IMR-90 (cell line): Measurements from ENCODE around the gene ARRB1. TPM values are rescaled to one million over a fixed set of nuclear protein-coding genes. Genes with fewer than 3 reads are reported as not detected.

ENCODE experiments used
- ATAC-seq: fragments of 200-7000 bp; cut with Tn5 transposase; 2 replicates; pipeline ENCODE4 v1.9.1; 2020; ENCODE audit warnings: low read depth, mild to moderate bottlenecking, moderate library complexity
- BruUV-seq: library from RNA; stranded (reverse); fragments of 400-500 nt; replicated peaks from 2 replicates; lab custom pipeline; 2021; lab: Mats Ljungman, UMichigan
- CTCF ChIA-PET: fragments of 300-600 bp; formaldehyde crosslinking; extraction: SDS; loops from one replicate; lab custom pipeline; 2021; ENCODE audit warnings: antibody characterized with exemption; lab: Yijun Ruan, JAX
- POLR2A ChIA-PET: fragments of 300-600 bp; sonication (Branson Sonifier 250); formaldehyde crosslinking; loops from one replicate; lab custom pipeline; 2022; ENCODE audit warnings: antibody characterized with exemption; ENCODE audit not compliant: unreplicated experiment; lab: Charles Lee
- DNase-seq: peaks from one replicate; pipeline ENCODE4 v3.0.0; 2013
- H2AFZ ChIP-seq: replicated peaks from 2 replicates; pipeline ENCODE3; 2013; ENCODE audit warnings: low read length, mild to moderate bottlenecking; ENCODE audit not compliant: poor library complexity
- H2AK5ac ChIP-seq: 2 replicates; pipeline ENCODE4 v1.6.1; 2013; ENCODE audit warnings: low read depth, low read length, inconsistent platforms
- H2AK9ac ChIP-seq: replicated peaks from 2 replicates; pipeline ENCODE3; 2013; ENCODE audit warnings: mild to moderate bottlenecking, low read depth, low read length, moderate library complexity; ENCODE audit not compliant: poor library complexity
- H2BK120ac ChIP-seq: 2 replicates; pipeline ENCODE4 v1.6.1; 2013; ENCODE audit warnings: low read depth, low read length, inconsistent platforms
- H2BK15ac ChIP-seq: 3 replicates; pipeline ENCODE4 v1.6.1; 2013; ENCODE audit warnings: low read depth, low read length, inconsistent platforms
- H2BK20ac ChIP-seq: 2 replicates; pipeline ENCODE4 v1.6.1; 2013; ENCODE audit warnings: low read depth, mild to moderate bottlenecking, inconsistent platforms, low read length, moderate library complexity
- H2BK5ac ChIP-seq: 2 replicates; pipeline ENCODE4 v1.6.1; 2013; ENCODE audit warnings: mild to moderate bottlenecking, low read depth, low read length, inconsistent platforms; ENCODE audit not compliant: poor library complexity, severe bottlenecking
- H3K14ac ChIP-seq: replicated peaks from 2 replicates; pipeline ENCODE4 v1.6.1; 2013; ENCODE audit warnings: low read depth, low read length, inconsistent platforms
- H3K18ac ChIP-seq: 2 replicates; pipeline ENCODE4 v1.6.1; 2013; ENCODE audit warnings: low read depth, low read length, control low read depth
- H3K23ac ChIP-seq: 2 replicates; pipeline ENCODE4 v1.6.1; 2013; ENCODE audit warnings: low read depth, low read length, inconsistent platforms
- H3K27ac ChIP-seq: 2 replicates; pipeline ENCODE4 v1.5.1; 2013; ENCODE audit warnings: mild to moderate bottlenecking, control low read depth, low read length; ENCODE audit not compliant: insufficient read depth
- H3K27me3 ChIP-seq: 2 replicates; pipeline ENCODE4 v1.6.1; 2013; ENCODE audit warnings: low read length; ENCODE audit not compliant: control insufficient read depth, insufficient read depth
- H3K36me3 ChIP-seq: 2 replicates; pipeline ENCODE4 v1.6.1; 2013; ENCODE audit warnings: low read length, mixed read lengths; ENCODE audit not compliant: control insufficient read depth, insufficient read depth
- H3K4ac ChIP-seq: 2 replicates; pipeline ENCODE4 v1.6.1; 2013; ENCODE audit warnings: low read depth, low read length, inconsistent platforms
- H3K4me1 ChIP-seq: 2 replicates; pipeline ENCODE4 v1.6.1; 2013; ENCODE audit warnings: low read length, mixed read lengths; ENCODE audit not compliant: control insufficient read depth, insufficient read depth
- H3K4me2 ChIP-seq: 2 replicates; pipeline ENCODE4 v1.6.1; 2013; ENCODE audit warnings: low read depth, mild to moderate bottlenecking, control low read depth, low read length, moderate library complexity
- H3K4me3 ChIP-seq: 2 replicates; pipeline ENCODE4 v1.5.1; 2013; ENCODE audit warnings: low read depth, mild to moderate bottlenecking, control low read depth, low read length, moderate library complexity; ENCODE audit not compliant: insufficient read depth
- H3K56ac ChIP-seq: 2 replicates; pipeline ENCODE4 v1.6.1; 2013; ENCODE audit warnings: low read length, inconsistent platforms; ENCODE audit not compliant: insufficient read depth; ENCODE audit errors: extremely low read depth
- H3K79me1 ChIP-seq, 2 experiments: 2 replicates each; pipeline ENCODE4 v1.6.1; 2013; ENCODE audit warnings: low read length in 2 of 2, inconsistent platforms in 1 of 2, low read depth in 1 of 2
- H3K9ac ChIP-seq: 2 replicates; pipeline ENCODE4 v1.6.1; 2013; ENCODE audit warnings: low read depth, low read length, control low read depth
- H3K9me1 ChIP-seq: 2 replicates; pipeline ENCODE4 v1.6.1; 2013; ENCODE audit warnings: low read length, inconsistent platforms; ENCODE audit not compliant: insufficient read depth
- H3K9me3 ChIP-seq: 2 replicates; pipeline ENCODE4 v1.6.1; 2013; ENCODE audit warnings: low read length; ENCODE audit not compliant: control insufficient read depth, insufficient read depth
- H4K20me1 ChIP-seq: 2 replicates; pipeline ENCODE4 v1.6.1; 2013; ENCODE audit warnings: low read length, inconsistent platforms; ENCODE audit not compliant: insufficient read depth
- H4K5ac ChIP-seq: 2 replicates; pipeline ENCODE4 v1.6.1; 2013; ENCODE audit warnings: mild to moderate bottlenecking, low read depth, low read length, control low read depth
- H4K8ac ChIP-seq, 2 experiments: 2 replicates each; pipeline ENCODE4 v1.6.1; 2013; ENCODE audit warnings: low read depth in 2 of 2, low read length in 2 of 2, control low read depth in 1 of 2, inconsistent platforms in 1 of 2
- H4K91ac ChIP-seq: 2 replicates; pipeline ENCODE4 v1.6.1; 2013; ENCODE audit warnings: low read depth, low read length, inconsistent platforms; ENCODE audit not compliant: insufficient read depth
- BHLHE40 ChIP-seq: fragments of 150-350 bp; IDR thresholded peaks from 2 replicates; pipeline ENCODE4 v1.6.1; 2016; ENCODE audit warnings: mild to moderate bottlenecking, low read depth, low read length
- CEBPB ChIP-seq: IDR thresholded peaks from 2 replicates; pipeline ENCODE4 v1.6.1; 2012; ENCODE audit warnings: low read depth, low read length, improper control_type of control experiment
- CHD1 ChIP-seq: IDR thresholded peaks from 2 replicates; pipeline ENCODE4 v1.6.1; 2012; ENCODE audit warnings: low read depth, low read length, improper control_type of control experiment
- MAZ ChIP-seq: IDR thresholded peaks from 2 replicates; pipeline ENCODE4 v1.6.1; 2012; ENCODE audit warnings: low read depth, mild to moderate bottlenecking, low read length, improper control_type of control experiment, moderate library complexity, borderline replicate concordance
- MXI1 ChIP-seq: IDR thresholded peaks from 2 replicates; pipeline ENCODE4 v1.6.1; 2012; ENCODE audit warnings: low read depth, mild to moderate bottlenecking, low read length, moderate library complexity, borderline replicate concordance
- NFE2L2 ChIP-seq: fragments of 150-350 bp; IDR thresholded peaks from 2 replicates; pipeline ENCODE4 v1.6.1; 2016; ENCODE audit warnings: low read depth, mild to moderate bottlenecking, low read length
- POLR2A ChIP-seq: IDR thresholded peaks from 2 replicates; pipeline ENCODE4 v1.6.1; 2012; ENCODE audit warnings: mild to moderate bottlenecking, low read depth, low read length
- RCOR1 ChIP-seq: IDR thresholded peaks from 2 replicates; pipeline ENCODE4 v1.6.1; 2012; ENCODE audit warnings: mild to moderate bottlenecking, low read length, improper control_type of control experiment; ENCODE audit not compliant: insufficient replicate concordance
- RFX5 ChIP-seq: IDR thresholded peaks from 2 replicates; pipeline ENCODE4 v1.8.0; 2012; ENCODE audit warnings: low read depth, mild to moderate bottlenecking, low read length, moderate library complexity
- SMC3 ChIP-seq: fragments of 150-350 bp; IDR thresholded peaks from 2 replicates; pipeline ENCODE4 v1.6.1; 2016; ENCODE audit warnings: low read depth, mild to moderate bottlenecking, antibody characterized with exemption, low read length, moderate library complexity
- WGBS, 2 experiments: methylation state at CpG; one replicate each; pipeline versions ENCODE4 v1.1.5 to v1.1.7; 2013; ENCODE audit warnings: missing lambda C conversion rate in 2 of 2; ENCODE audit not compliant: insufficient read length in 1 of 2; ENCODE audit errors: extremely low coverage in 2 of 2; 5-methylcytosine and 5-hydroxymethylcytosine counted together
- dilution Hi-C: fragments of 300-500 bp; cut with HindIII; formaldehyde crosslinking; loops from one replicate; pipeline ENCODE4 v1.14.3; 2018; ENCODE audit warnings: low sequenced_read_pairs; ENCODE audit not compliant: unreplicated experiment
- in situ Hi-C: fragments of 300-500 bp; cut with MboI; formaldehyde crosslinking; loops from 3 replicates; pipeline ENCODE4 v1.14.3; 2019; ENCODE audit warnings: low sequenced_read_pairs, inconsistent platforms, mixed read lengths
- intact Hi-C: fragments of 100-400 bp; cut with micrococcal nuclease; formaldehyde crosslinking; loops from 2 replicates; pipeline ENCODE4 v1.10.0; 2022
- polyA plus RNA-seq, 3 experiments: library from polyadenylated mRNA; depleted of rRNA; stranded (reverse); fragments of >200 nt; gene quantifications; 2 replicates each; pipeline ENCODE4 v1.2.3, GENCODE V29; 2012; ENCODE audit warnings: low replicate concordance in 1 of 3
- total RNA-seq: library from RNA; depleted of rRNA; stranded (reverse); fragments of >200 nt; gene quantifications from 2 replicates; pipeline ENCODE4 v1.2.3, GENCODE V29; 2012
- TF ChIP-seq, protein P1 (sequence below): fragments of 150-350 bp; IDR thresholded peaks from 2 replicates; pipeline ENCODE4 v1.6.1; 2017; ENCODE audit warnings: mild to moderate bottlenecking, antibody characterized with exemption, low read length, low read depth
- TF ChIP-seq, protein P2 (sequence below): conservative IDR thresholded peaks from 2 replicates; pipeline ENCODE4 v1.5.1; 2012; ENCODE audit warnings: mild to moderate bottlenecking, low read depth, low read length, improper control_type of control experiment
- TF ChIP-seq, protein P3 (sequence below): fragments of 150-350 bp; IDR thresholded peaks from 2 replicates; pipeline ENCODE4 v1.6.1; 2016; ENCODE audit warnings: low read depth, mild to moderate bottlenecking, low read length, moderate library complexity, borderline replicate concordance

The ARRB1 gene
- total and polyA plus RNA-seq, 2 of the 4 experiments (the other 2 are of a cell fraction): 11.0 to 17.4 TPM

GRCh38 chr11:75245356-75246005, 106.0 kb downstream of the ARRB1 start:
- in situ Hi-C loops: loop anchor here (5.0 kb wide), 3 partner anchors 98 to 318 kb away; no protein-coding TSS in a partner anchor
- no TSS peak for BruUV-seq
- CTCF ChIA-PET: no interaction called here

More at GRCh38 chr11:75245356-75246005, 106.0 kb downstream of the ARRB1 start:
- no peak overlapping the region for H2BK120ac ChIP-seq
- H3K27me3 ChIP-seq: peaks cover 65% of the 10 kb centered on the region
- H3K23ac ChIP-seq: no peak overlapping the region
- no peaks in the 10 kb centered on the region for H3K9me1 ChIP-seq
- H3K9ac ChIP-seq: no peak overlapping the region
- H4K8ac ChIP-seq: no peak overlapping the region
- no peaks in the 10 kb centered on the region for H3K4me1 ChIP-seq
- intact Hi-C loops: loop anchor here (5.0 kb wide), 1 partner anchor 298 kb away; the partner anchor contains the start of genes SPCS2 and XRRA1
- no peak for TF ChIP-seq MAZ
- TF ChIP-seq, protein P1, sequence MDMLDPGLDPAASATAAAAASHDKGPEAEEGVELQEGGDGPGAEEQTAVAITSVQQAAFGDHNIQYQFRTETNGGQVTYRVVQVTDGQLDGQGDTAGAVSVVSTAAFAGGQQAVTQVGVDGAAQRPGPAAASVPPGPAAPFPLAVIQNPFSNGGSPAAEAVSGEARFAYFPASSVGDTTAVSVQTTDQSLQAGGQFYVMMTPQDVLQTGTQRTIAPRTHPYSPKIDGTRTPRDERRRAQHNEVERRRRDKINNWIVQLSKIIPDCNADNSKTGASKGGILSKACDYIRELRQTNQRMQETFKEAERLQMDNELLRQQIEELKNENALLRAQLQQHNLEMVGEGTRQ: no peak
- no peak for TF ChIP-seq RFX5
- TF ChIP-seq, protein P2, sequence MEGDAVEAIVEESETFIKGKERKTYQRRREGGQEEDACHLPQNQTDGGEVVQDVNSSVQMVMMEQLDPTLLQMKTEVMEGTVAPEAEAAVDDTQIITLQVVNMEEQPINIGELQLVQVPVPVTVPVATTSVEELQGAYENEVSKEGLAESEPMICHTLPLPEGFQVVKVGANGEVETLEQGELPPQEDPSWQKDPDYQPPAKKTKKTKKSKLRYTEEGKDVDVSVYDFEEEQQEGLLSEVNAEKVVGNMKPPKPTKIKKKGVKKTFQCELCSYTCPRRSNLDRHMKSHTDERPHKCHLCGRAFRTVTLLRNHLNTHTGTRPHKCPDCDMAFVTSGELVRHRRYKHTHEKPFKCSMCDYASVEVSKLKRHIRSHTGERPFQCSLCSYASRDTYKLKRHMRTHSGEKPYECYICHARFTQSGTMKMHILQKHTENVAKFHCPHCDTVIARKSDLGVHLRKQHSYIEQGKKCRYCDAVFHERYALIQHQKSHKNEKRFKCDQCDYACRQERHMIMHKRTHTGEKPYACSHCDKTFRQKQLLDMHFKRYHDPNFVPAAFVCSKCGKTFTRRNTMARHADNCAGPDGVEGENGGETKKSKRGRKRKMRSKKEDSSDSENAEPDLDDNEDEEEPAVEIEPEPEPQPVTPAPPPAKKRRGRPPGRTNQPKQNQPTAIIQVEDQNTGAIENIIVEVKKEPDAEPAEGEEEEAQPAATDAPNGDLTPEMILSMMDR: no peak
- TF ChIP-seq SMC3: no peak
- TF ChIP-seq CHD1: no peak
- no peak for TF ChIP-seq MXI1
- TF ChIP-seq BHLHE40: no peak
- TF ChIP-seq, protein P3, sequence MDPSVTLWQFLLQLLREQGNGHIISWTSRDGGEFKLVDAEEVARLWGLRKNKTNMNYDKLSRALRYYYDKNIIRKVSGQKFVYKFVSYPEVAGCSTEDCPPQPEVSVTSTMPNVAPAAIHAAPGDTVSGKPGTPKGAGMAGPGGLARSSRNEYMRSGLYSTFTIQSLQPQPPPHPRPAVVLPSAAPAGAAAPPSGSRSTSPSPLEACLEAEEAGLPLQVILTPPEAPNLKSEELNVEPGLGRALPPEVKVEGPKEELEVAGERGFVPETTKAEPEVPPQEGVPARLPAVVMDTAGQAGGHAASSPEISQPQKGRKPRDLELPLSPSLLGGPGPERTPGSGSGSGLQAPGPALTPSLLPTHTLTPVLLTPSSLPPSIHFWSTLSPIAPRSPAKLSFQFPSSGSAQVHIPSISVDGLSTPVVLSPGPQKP: no peak
- no peak for TF ChIP-seq RCOR1
- TF ChIP-seq NFE2L2: no peak
- TF ChIP-seq CEBPB: no peak
- TF ChIP-seq POLR2A: no peak
- H4K5ac ChIP-seq: no peak overlapping the region
- POLR2A ChIA-PET: no interaction called here
- H3K14ac ChIP-seq: no peak overlapping the region
- H3K18ac ChIP-seq: no peak overlapping the region
- H3K27ac ChIP-seq: no peak overlapping the region
- no peak overlapping the region for H2AK9ac ChIP-seq
- no CpG with 5 or more reads among the region's 5 CpGs for WGBS, 2 experiments
- H3K4ac ChIP-seq: no peak overlapping the region
- no peaks in the 10 kb centered on the region for H3K36me3 ChIP-seq
- no peak overlapping the region for H3K4me3 ChIP-seq
- no peaks in the 10 kb centered on the region for H3K9me3 ChIP-seq
- no peaks in the 10 kb centered on the region for H4K20me1 ChIP-seq
- H2AK5ac ChIP-seq: no peak overlapping the region
- no peak overlapping the region for H4K91ac ChIP-seq
- H2BK20ac ChIP-seq: no peak overlapping the region
- H3K79me1 ChIP-seq: no peaks in the 10 kb centered on the region
- H2BK5ac ChIP-seq: no peak overlapping the region
- ATAC-seq (no peak), DNase-seq (no peak)
- dilution Hi-C loops: no loop called here
- H2AFZ ChIP-seq: no peak overlapping the region
- H3K4me2 ChIP-seq: no peak overlapping the region
- H3K56ac ChIP-seq: no peak overlapping the region
- no peak overlapping the region for H2BK15ac ChIP-seq
